H1 (cell line): Measurements from ENCODE around the gene PGAM4. TPM values are rescaled to one million over a fixed set of nuclear protein-coding genes. Genes with fewer than 3 reads are reported as not detected.

Source experiments
- CREB1 ChIP-seq: IDR thresholded peaks from 2 replicates; pipeline ENCODE4 v1.6.1; 2012; ENCODE audit warnings: inconsistent platforms
- EZH2 ChIP-seq: fragments of 200-600 bp; sonication (generic); IDR thresholded peaks from 2 replicates; pipeline ENCODE4 v1.7.1; 2012; ENCODE audit warnings: low read depth, mild to moderate bottlenecking, moderate library complexity, low read length, inconsistent platforms; ENCODE audit not compliant: severe bottlenecking
- KDM1A ChIP-seq: fragments of 200-600, 300-600 bp; sonication (generic); IDR thresholded peaks from 2 replicates; pipeline ENCODE4 v1.7.1; 2016; ENCODE audit warnings: mild to moderate bottlenecking, low read length, borderline replicate concordance
- TEAD4 ChIP-seq: IDR thresholded peaks from 2 replicates; pipeline ENCODE4 v1.6.1; 2012; ENCODE audit warnings: low read depth, low read length, inconsistent platforms, mixed read lengths
- polyA plus RNA-seq, 7 experiments: library from polyadenylated mRNA; depleted of rRNA in 3 of 7; stranded (reverse) in 5 of 7; unstranded in 2 of 7; fragments of >200 nt in 5 of 7; fragments of 200-250 nt in 2 of 7; gene quantifications; 1 replicate in 5 of 7; 2 replicates in 1 of 7; 4 replicates in 1 of 7; pipeline versions ENCODE4 v1.2.1 to v1.2.3, GENCODE V29; 2011 to 2013; ENCODE audit warnings: missing spikeins in 2 of 7, mixed read lengths in 2 of 7
- total RNA-seq: library from RNA; stranded (reverse); fragmentation: NEBNext Ultra II Directional; extraction: Animal tissue kit (Norgen Biotek cat#: 25700); gene quantifications from 2 replicates; pipeline ENCODE4 v1.2.1, GENCODE V29; 2021
- TF ChIP-seq, protein P1 (sequence below): fragments of 300-600 bp; sonication (generic); IDR thresholded peaks from 2 replicates; pipeline ENCODE4 v1.7.1; 2012; ENCODE audit warnings: low read length, moderate library complexity, mild to moderate bottlenecking, inconsistent platforms; ENCODE audit not compliant: insufficient replicate concordance

PGAM4 gene
- total and polyA plus RNA-seq, 2 of the 8 experiments (the other 6 are each of a cell fraction or from before 2014, with no cell fraction given), result 0.54 to 0.56 TPM

DNA sequence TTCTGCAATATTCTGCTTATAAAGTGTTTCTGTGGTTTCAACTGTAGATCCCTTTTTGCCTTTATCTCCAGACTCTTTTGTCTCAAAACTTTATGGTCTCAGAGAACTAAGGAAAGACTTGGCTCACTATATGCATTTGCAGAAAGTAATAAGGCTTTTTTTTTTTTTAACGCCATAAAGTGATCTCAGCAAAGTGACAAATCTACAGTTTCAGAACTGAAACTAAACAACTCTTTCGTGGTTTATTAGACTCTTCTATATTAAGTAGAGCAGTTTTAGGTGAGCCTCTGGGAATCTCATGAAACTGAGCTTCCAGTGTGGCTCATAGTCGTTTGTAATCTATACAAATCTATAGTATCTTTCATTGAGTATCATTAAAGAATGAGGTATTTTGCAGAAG lies 43.7 kb downstream of the PGAM4 start (continued):
- TF ChIP-seq KDM1A (no peak), EZH2 (no peak), TEAD4 (no peak), CREB1 (no peak)
- TF ChIP-seq, protein P1, sequence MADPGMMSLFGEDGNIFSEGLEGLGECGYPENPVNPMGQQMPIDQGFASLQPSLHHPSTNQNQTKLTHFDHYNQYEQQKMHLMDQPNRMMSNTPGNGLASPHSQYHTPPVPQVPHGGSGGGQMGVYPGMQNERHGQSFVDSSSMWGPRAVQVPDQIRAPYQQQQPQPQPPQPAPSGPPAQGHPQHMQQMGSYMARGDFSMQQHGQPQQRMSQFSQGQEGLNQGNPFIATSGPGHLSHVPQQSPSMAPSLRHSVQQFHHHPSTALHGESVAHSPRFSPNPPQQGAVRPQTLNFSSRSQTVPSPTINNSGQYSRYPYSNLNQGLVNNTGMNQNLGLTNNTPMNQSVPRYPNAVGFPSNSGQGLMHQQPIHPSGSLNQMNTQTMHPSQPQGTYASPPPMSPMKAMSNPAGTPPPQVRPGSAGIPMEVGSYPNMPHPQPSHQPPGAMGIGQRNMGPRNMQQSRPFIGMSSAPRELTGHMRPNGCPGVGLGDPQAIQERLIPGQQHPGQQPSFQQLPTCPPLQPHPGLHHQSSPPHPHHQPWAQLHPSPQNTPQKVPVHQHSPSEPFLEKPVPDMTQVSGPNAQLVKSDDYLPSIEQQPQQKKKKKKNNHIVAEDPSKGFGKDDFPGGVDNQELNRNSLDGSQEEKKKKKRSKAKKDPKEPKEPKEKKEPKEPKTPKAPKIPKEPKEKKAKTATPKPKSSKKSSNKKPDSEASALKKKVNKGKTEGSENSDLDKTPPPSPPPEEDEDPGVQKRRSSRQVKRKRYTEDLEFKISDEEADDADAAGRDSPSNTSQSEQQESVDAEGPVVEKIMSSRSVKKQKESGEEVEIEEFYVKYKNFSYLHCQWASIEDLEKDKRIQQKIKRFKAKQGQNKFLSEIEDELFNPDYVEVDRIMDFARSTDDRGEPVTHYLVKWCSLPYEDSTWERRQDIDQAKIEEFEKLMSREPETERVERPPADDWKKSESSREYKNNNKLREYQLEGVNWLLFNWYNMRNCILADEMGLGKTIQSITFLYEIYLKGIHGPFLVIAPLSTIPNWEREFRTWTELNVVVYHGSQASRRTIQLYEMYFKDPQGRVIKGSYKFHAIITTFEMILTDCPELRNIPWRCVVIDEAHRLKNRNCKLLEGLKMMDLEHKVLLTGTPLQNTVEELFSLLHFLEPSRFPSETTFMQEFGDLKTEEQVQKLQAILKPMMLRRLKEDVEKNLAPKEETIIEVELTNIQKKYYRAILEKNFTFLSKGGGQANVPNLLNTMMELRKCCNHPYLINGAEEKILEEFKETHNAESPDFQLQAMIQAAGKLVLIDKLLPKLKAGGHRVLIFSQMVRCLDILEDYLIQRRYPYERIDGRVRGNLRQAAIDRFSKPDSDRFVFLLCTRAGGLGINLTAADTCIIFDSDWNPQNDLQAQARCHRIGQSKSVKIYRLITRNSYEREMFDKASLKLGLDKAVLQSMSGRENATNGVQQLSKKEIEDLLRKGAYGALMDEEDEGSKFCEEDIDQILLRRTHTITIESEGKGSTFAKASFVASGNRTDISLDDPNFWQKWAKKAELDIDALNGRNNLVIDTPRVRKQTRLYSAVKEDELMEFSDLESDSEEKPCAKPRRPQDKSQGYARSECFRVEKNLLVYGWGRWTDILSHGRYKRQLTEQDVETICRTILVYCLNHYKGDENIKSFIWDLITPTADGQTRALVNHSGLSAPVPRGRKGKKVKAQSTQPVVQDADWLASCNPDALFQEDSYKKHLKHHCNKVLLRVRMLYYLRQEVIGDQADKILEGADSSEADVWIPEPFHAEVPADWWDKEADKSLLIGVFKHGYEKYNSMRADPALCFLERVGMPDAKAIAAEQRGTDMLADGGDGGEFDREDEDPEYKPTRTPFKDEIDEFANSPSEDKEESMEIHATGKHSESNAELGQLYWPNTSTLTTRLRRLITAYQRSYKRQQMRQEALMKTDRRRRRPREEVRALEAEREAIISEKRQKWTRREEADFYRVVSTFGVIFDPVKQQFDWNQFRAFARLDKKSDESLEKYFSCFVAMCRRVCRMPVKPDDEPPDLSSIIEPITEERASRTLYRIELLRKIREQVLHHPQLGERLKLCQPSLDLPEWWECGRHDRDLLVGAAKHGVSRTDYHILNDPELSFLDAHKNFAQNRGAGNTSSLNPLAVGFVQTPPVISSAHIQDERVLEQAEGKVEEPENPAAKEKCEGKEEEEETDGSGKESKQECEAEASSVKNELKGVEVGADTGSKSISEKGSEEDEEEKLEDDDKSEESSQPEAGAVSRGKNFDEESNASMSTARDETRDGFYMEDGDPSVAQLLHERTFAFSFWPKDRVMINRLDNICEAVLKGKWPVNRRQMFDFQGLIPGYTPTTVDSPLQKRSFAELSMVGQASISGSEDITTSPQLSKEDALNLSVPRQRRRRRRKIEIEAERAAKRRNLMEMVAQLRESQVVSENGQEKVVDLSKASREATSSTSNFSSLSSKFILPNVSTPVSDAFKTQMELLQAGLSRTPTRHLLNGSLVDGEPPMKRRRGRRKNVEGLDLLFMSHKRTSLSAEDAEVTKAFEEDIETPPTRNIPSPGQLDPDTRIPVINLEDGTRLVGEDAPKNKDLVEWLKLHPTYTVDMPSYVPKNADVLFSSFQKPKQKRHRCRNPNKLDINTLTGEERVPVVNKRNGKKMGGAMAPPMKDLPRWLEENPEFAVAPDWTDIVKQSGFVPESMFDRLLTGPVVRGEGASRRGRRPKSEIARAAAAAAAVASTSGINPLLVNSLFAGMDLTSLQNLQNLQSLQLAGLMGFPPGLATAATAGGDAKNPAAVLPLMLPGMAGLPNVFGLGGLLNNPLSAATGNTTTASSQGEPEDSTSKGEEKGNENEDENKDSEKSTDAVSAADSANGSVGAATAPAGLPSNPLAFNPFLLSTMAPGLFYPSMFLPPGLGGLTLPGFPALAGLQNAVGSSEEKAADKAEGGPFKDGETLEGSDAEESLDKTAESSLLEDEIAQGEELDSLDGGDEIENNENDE, result no peak
